Activated CD4-positive, alpha-beta T cell treated with anti-CD3 and anti-CD28 coated beads, Interleukin-2, amount 50 U/mL, for 4 hours (primary cell): ENCODE data around the gene RIPK1.
A peak's percentile ranks its signal among the peaks of the same experiment; 100 is the strongest.
"Not testable (repeated sequence)": the region's sequence is repeated elsewhere in the genome, so short reads cannot be mapped to it uniquely, and the experiment has no call there.

Experiments
- DNase-seq, 2 experiments: peaks; one replicate each; pipeline ENCODE4 v3.0.0-alpha.2; 2020

Gene RIPK1

DNA sequence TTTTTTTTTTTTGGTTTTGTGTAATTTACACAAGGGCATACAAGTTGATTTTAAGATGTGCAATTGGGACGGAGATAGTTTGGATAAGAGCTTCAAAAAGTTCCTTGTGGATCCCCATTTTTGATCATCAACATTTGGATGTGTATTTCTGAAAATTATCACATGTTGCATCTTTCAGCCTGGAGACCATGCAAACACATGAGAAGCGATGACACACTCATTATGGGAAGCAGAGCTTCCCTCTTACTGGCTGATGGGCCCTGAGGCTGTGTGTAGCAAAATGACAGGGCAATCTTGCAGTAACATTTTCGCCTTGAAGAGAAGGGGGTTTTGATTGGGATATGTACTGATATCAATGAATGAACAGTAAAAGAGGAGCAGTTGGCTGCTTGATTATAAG, 22.0 kb upstream of the RIPK1 start:
- DNase-seq = no peak

DNA sequence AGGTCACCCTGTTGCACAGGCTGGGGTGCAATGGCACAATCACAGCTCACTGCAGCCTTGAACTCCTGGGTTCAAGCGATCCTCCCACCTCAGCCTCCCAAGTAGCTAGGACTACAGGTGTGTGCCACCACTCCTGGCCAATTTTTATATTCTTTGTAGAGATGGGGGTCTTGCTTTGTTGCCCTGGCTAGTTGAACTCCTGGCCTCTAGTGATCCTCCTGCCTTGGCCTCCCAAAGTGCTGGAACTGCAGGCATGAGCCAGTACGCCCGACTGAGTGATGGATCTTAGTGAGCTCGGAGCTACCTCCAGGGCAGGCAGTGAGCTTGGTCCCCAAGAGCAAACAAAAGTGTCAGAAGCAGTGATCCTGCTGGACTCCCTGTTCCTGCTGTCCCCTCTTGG, 20.3 kb upstream of the RIPK1 start:
- not testable (repeated sequence) for DNase-seq

GRCh38 chr6:3052481-3053230, 15.6 kb upstream of the RIPK1 start:
- DNase-seq = no peak

- no peak for DNase-seq
Measured at GRCh38 chr6:3053231-3053508, 15.1 kb upstream of the RIPK1 start.

DNA sequence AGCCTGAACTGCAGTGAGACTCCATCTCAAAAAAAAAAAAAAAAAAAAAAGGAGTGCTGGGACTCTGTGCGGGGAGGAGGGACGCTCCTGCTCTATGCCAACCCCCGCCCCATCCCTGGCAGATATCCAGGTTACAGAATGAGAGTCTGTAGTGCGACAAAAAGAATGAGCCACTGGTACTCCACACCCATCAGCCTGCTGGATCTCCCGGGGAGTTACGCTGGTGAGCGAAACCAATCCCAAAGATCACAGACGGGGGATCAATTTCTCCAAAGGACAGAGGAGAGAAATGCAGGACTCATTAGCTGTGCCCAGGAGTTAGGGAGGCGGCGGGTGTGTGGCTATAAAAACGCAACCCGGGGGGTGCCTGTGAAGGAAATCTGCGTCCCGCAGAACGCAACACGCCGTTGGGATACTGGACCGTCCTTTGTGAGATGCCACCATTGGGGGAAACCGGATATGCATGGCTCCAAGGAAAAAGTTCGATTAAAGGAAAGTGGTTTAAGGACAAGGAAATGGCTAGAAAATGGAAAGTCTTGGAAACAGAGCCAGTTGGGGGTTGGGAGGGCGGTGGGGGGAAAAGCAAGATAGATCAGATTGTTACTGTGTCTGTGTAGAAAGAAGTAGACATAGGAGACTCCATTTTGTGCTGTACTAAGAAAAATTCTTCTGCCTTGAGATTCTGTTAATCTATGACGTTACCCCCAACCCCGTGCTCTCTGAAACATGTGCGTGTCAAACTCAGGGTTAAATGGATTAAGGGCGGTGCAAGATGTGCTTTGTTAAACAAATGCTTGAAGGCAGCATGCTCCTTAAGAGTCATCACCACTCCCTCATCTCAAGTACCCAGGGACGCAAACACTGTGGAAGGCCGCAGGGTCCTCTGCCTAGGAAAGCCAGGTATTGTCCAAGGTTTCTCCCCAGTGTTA, 13.8 kb upstream of the RIPK1 start:
- not testable (repeated sequence) for DNase-seq

GRCh38 chr6:3055158-3055499, 13.2 kb upstream of the RIPK1 start:
- not testable (repeated sequence) for DNase-seq

- DNase-seq = no peak
Measured at GRCh38 chr6:3057063-3057770, 11.1 kb upstream of the RIPK1 start.

GRCh38 chr6:3058957-3059356, 9.3 kb upstream of the RIPK1 start:
- DNase-seq = no peak

DNA sequence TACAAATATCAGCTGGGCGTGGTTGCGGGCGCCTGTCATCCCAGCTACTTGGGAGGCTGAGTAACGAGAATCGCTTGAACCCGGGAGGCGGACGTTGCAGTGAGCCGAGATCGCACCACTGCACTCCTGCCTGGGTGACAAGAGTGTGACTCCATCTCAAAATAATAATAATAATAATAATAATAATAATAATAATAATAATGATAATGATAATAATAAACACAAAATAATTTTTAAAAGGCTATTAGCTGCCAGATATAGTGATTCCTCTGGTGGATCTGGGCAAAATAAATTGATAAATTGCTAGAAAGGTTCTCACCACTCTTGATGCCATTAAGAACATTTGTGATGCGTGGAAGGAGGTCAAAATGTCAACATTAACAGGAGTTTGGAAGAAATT, 8.2 kb upstream of the RIPK1 start:
- not testable (repeated sequence) for DNase-seq

GRCh38 chr6:3061501-3061941, 6.8 kb upstream of the RIPK1 start:
- no peak for DNase-seq

GRCh38 chr6:3063340-3063732, 5.0 kb upstream of the RIPK1 start:
- DNase-seq = not testable (repeated sequence)

DNA sequence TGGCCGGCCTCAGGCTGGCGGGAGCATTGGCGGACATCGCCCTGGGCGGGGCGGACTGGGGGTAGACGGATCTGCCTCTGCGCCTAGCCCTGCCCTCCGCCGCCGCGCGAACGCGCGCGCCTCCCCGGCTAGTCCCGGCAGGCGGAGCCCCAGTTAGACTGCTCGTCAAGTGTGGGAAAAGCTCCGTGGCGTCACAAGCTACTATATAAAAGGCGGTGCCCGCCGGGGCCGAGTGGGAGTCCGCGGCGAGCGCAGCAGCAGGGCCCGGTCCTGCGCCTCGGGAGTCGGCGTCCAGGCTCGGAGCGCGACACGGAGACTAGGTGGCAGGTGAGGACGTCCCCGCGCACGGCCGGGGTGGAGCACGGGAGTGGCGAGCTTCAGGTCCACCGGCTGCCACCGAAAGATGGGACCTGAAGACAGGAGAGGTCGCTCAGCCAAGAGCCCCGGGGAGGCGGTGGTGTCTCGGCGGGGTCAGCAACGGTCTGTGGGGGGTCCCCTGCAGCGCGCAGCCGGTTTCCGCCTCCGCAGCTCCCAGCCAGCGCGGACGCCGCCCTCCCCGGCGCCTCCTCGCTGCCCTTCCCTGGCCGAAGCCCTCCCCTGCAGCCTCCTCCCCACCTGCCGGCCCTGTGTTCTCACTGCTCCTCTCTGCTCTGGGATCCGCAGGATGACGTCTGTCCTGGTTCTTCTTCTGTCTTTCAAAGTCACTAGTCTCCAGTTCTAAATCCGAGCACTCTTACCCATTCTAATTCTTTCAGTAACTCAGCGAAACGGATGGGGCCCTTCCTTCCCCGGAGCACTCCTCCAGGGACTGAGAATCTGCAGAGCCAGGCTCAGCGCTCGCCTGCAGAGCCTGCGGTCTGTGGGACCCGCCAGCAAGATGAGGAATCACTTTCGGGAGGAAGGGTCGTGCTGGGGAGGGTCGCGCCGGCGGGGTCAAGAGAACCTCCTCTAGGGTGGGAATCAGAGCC, 4.3 kb upstream of the RIPK1 start:
- DNase-seq = peak; percentile 90

GRCh38 chr6:3071568-3071967, 3.3 kb downstream of the RIPK1 start:
- DNase-seq = no peak

GRCh38 chr6:3072798-3073197, 4.5 kb downstream of the RIPK1 start:
- DNase-seq = no peak

DNA sequence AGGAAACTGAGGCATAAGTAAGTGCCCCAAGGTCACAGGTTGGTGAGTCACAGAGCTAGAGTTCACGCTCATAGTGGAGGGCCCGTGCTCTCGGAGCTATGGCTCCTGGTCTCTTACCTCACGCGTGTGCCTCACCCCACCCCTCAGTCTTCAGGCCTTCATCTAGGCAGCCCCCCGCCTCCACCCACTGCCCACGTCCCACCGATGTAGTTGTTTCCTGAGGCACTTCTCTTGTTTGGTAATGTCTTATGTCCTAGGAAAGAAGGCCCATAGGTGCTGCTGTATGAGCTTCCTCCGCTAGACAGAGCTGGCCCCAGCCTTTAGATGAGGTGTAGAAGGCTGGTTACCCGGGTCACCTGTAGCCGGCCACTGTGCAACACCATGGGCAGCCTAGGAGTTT, 5.1 kb downstream of the RIPK1 start:
- no peak for DNase-seq

DNA sequence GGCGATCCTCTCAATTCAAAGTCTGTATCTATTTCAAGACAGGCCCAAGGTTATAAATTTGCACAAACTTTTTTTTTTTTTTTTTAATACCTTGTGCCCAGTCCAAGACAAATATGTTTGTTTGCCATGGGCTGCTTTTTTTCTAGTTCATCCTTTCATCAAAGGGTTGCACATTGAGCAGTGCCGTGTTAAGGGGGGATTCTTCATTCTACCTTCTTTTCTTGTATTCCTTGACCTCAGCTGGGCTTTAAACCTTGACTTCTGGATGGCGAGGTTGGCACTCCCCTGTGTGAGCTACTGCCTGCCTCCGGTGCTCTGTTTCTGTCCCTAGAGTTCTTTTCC, 7.4 kb downstream of the RIPK1 start:
- DNase-seq = no peak

DNA sequence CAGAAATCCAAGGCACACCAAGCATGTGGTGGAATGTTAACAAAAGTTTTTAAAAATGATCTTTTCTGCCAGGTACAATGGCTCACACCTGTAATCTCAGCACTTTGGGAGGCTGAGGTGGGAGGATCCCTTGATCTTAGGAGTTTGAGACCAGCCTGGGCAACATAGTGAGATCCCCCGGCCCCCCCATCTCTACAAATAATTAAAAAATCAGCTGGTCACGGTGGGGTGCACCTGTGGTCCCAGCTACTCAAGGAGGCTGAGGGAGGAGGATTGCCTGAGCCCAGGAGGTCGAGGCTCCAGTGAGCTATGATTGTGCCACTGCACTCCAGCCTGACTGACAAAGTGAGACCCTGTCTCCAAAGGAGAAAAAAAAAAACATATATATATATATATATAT, 8.0 kb downstream of the RIPK1 start:
- DNase-seq = no peak

- DNase-seq = no peak
Measured at GRCh38 chr6:3077430-3077829, 9.1 kb downstream of the RIPK1 start.

- not testable (repeated sequence) for DNase-seq
Measured at GRCh38 chr6:3078952-3079351, 10.7 kb downstream of the RIPK1 start.

DNA sequence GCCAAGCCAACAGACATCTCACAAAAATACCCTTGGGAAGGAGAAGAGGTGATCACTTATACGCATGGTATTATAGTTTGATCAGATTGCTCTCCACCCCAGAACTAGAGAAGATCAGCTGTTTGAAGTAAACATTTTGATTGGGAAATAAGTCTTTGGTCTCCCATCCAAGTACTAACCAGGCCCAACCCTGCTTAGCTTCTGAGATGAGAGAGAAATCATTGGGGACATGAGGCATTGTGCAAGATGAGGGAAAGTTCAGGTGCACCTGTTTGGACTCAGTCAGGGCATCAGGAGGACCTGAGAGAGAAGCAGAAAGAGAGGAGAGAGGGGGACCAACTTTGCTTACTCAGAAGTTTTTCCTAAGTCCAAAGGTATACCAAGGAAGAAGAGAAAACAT, 11.4 kb downstream of the RIPK1 start:
- DNase-seq = no peak

DNA sequence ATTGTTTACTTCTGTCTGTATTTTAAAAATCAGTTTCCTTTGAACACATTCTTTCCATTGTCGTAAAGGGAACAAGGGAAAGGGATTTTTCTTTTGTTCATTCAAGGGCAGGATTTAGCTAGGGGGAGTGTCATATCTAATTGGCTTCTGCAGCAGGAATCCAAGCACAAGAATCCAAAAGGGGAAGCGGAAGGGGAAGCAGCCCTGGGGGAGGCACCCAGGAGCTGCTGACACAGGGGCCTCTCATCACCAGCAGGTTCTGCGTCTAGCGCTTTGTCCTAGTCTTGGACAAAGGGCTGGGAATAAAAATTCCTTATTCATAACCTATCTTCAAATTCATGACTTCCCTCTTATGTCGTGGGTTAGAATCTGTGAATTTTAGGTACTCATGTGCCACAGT, 13.7 kb downstream of the RIPK1 start:
- DNase-seq = no peak

GRCh38 chr6:3085074-3085473, 16.8 kb downstream of the RIPK1 start:
- DNase-seq = no peak
